Measurements from ENCODE around the gene TEDC1. TPM values are rescaled to one million over a fixed set of nuclear protein-coding genes. Genes with fewer than 3 reads are reported as not detected.

TEDC1 gene
- total RNA-seq, 1 donor from 2014 or later = 12.7 TPM

GRCh38 chr14:105445901-105446845, 44.9 kb upstream of the TEDC1 start:
- intact Hi-C loops (cut with DNase I) = no loop called here
- peaks cover 3 to 10% of the 10 kb centered on the region in 2 donors for H3K4me1 ChIP-seq
- H3K27ac ChIP-seq = no peak overlapping the region
- no peaks in the 10 kb centered on the region for H3K27me3 ChIP-seq
- H3K36me3 ChIP-seq = peaks cover 16 to 24% of the 10 kb centered on the region in 2 donors
- H3K9me3 ChIP-seq = no peaks in the 10 kb centered on the region
- no peak for DNase-seq (ENCODE audit: low spot score in 2 of 2)
- no peak overlapping the region for H3K4me3 ChIP-seq
- TF ChIP-seq CTCF (IDR thresholded peaks at IDR 0.05) = no peak

GRCh38 chr14:105446971-105447370, 44.1 kb upstream of the TEDC1 start:
- DNase-seq (ENCODE audit: low spot score in 2 of 2) = no peak
- Histone ChIP-seq H3K36me3 (peaks cover 18 to 26% of the 10 kb centered on the region in 2 donors), H3K27me3 (no peaks in the 10 kb centered on the region), H3K27ac (no peak overlapping the region), H3K9me3 (no peaks in the 10 kb centered on the region), H3K4me3 (no peak overlapping the region), H3K4me1 (peaks cover 3 to 10% of the 10 kb centered on the region in 2 donors)
- intact Hi-C loops (cut with DNase I) = no loop called here
- TF ChIP-seq CTCF (IDR thresholded peaks at IDR 0.05) = no peak

- intact Hi-C loops (cut with DNase I) = loop anchor here (1.0 to 2.0 kb wide), 4 partner anchors 21 to 79 kb away; partner anchors contain the start of gene TMEM121
- H3K4me1 ChIP-seq = peaks cover 3 to 10% of the 10 kb centered on the region in 2 donors
- H3K4me3 ChIP-seq = no peak overlapping the region
- DNase-seq (ENCODE audit: low spot score in 2 of 2) = no peak
- TF ChIP-seq CTCF (IDR thresholded peaks at IDR 0.05) = no peak
- no peaks in the 10 kb centered on the region for H3K9me3 ChIP-seq
- H3K27me3 ChIP-seq = no peaks in the 10 kb centered on the region
- peak overlapping the region; percentile 45 to 49 for H3K27ac ChIP-seq
- H3K36me3 ChIP-seq = peaks cover 23 to 30% of the 10 kb centered on the region in 2 donors
Observed at GRCh38 chr14:105447651-105448640, 43.1 kb upstream of the TEDC1 start.

- peak; percentile 92 to 98 (median 94) for TF ChIP-seq CTCF (IDR thresholded peaks at IDR 0.05)
- intact Hi-C loops (cut with DNase I) = loop anchor here (1.0 to 2.0 kb wide), 4 partner anchors 20 to 78 kb away; partner anchors contain the start of gene TMEM121
- Histone ChIP-seq H3K36me3 (peaks cover 28 to 37% of the 10 kb centered on the region in 2 donors), H3K4me1 (peaks cover 3 to 10% of the 10 kb centered on the region in 2 donors), H3K27me3 (no peaks in the 10 kb centered on the region), H3K4me3 (no peak overlapping the region), H3K27ac (peak overlapping the region; percentile 45 to 49), H3K9me3 (no peaks in the 10 kb centered on the region)
- peak in 1 of 2 donors; percentile 85 for DNase-seq (ENCODE audit: low spot score in 2 of 2)
Observed at GRCh38 chr14:105448706-105449111, 42.3 kb upstream of the TEDC1 start.

All from ascending aorta (tissue), 2 donors.